ENCODE data around the gene AGBL3.
"Not testable (repeated sequence)": the region's sequence is repeated elsewhere in the genome, so short reads cannot be mapped to it uniquely, and the experiment has no call there.

The AGBL3 gene

DNA sequence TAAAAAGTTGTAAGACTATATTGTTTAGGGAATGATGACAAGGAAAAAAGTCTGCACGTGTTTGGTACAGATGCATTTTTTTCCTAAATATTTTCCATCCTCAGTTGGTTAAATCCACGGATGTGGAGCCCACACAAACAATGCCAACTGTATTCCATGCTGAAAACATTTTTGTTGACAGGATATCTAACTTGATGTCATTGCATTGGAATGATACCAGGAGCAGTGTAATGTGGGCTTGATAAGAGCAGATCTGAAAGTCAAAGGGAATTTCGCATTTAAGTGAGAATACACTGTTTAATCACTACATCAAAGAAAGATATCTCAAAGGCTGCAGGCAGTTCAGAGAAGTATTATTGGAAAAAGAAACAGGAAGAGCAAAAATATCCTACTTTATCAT, 112.1 kb downstream of the AGBL3 start:
- Histone ChIP-seq H3K27ac (ENCODE audit: low read length) (no peak overlapping the region), H3K9me3 (ENCODE audit: control insufficient read depth, insufficient read depth, low read length) (no peaks in the 10 kb centered on the region), H3K4me1 (ENCODE audit: control insufficient read depth, insufficient read depth, low read length) (no peaks in the 10 kb centered on the region), H3K4me3 (ENCODE audit: low read length) (no peak overlapping the region), H3K36me3 (ENCODE audit: control insufficient read depth, insufficient read depth, low read length) (no peaks in the 10 kb centered on the region), H3K27me3 (ENCODE audit: control insufficient read depth, insufficient read depth, low read length) (no peaks in the 10 kb centered on the region)
- WGBS (ENCODE audit: insufficient coverage, insufficient read length) = no CpG with 5 or more reads among the region's 3 CpGs
- DNase-seq (ENCODE audit: low read depth, low spot score) = no peak

DNA sequence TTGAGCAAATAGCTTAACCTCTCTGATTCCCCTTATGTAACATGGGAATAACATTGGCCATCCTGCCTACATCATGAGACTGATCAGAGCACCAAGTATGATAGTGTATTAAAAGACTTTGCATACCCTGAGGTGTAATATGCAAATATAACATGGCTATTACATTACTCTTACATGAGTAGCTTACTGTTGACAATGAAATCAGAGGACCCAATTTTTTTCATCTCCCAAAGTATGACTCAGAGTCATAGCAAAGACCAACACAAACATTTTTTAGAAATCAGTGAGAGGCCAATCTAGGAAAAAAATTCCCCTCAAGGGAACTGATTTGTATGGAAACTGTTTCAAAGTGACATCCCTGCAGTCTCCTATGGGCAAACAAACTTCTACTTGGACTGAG, 114.5 kb downstream of the AGBL3 start:
- Histone ChIP-seq H3K36me3 (ENCODE audit: control insufficient read depth, insufficient read depth, low read length) (no peaks in the 10 kb centered on the region), H3K27ac (ENCODE audit: low read length) (no peak overlapping the region), H3K9me3 (ENCODE audit: control insufficient read depth, insufficient read depth, low read length) (no peaks in the 10 kb centered on the region), H3K4me1 (ENCODE audit: control insufficient read depth, insufficient read depth, low read length) (no peaks in the 10 kb centered on the region), H3K4me3 (ENCODE audit: low read length) (no peak overlapping the region), H3K27me3 (ENCODE audit: control insufficient read depth, insufficient read depth, low read length) (no peaks in the 10 kb centered on the region)
- no peak for DNase-seq (ENCODE audit: low read depth, low spot score)

DNA sequence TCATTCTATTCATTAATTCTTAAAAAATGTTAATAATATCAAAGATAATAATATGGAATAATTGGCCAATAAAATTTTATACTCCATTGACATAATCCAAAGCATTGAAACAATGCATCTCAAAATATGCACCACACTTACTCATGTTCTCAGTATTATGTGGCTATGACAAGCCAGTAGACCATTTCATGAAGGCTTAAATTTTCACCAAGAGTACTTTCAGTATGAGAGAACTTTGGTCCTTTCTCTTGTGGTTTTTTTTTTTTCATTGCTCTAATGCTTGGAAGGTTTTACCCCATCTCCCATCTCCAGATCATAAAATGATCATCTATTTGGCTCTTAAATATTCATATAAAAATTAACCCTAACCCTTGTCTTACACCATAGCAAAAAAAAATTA, 116.1 kb downstream of the AGBL3 start:
- H3K4me3 ChIP-seq (ENCODE audit: low read length) = no peak overlapping the region
- no peak overlapping the region for H3K27ac ChIP-seq (ENCODE audit: low read length)
- no peaks in the 10 kb centered on the region for H3K27me3 ChIP-seq (ENCODE audit: control insufficient read depth, insufficient read depth, low read length)
- DNase-seq (ENCODE audit: low read depth, low spot score) = no peak
- H3K4me1 ChIP-seq (ENCODE audit: control insufficient read depth, insufficient read depth, low read length) = no peaks in the 10 kb centered on the region
- no peaks in the 10 kb centered on the region for H3K9me3 ChIP-seq (ENCODE audit: control insufficient read depth, insufficient read depth, low read length)
- H3K36me3 ChIP-seq (ENCODE audit: control insufficient read depth, insufficient read depth, low read length) = no peaks in the 10 kb centered on the region

DNA sequence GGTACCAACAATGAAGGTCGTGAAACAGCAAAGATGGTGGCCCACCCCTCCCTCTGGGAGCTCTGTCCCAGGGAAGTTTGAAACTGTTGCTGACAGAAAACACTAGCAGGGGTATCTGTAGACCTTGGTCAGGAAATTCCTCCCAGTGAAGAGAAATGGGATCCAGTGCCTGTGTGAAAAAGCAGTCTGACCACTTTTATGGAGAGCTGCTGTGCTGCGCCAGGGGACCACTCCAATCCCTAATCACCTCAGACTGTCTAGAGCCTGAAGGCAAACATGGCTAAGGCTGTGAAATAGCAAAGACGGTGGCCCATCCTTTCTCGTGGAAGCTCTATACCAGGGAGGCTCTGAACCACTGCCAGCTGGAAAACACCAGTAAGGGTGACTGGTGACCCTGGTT, 123.3 kb downstream of the AGBL3 start:
- no peak for DNase-seq (ENCODE audit: low read depth, low spot score)
- WGBS (ENCODE audit: insufficient coverage, insufficient read length) = no CpG with 5 or more reads among the region's 4 CpGs
- no peak overlapping the region for H3K4me3 ChIP-seq (ENCODE audit: low read length)
- H3K36me3 ChIP-seq (ENCODE audit: control insufficient read depth, insufficient read depth, low read length) = no peaks in the 10 kb centered on the region
- no peaks in the 10 kb centered on the region for H3K4me1 ChIP-seq (ENCODE audit: control insufficient read depth, insufficient read depth, low read length)
- no peaks in the 10 kb centered on the region for H3K27me3 ChIP-seq (ENCODE audit: control insufficient read depth, insufficient read depth, low read length)
- no peaks in the 10 kb centered on the region for H3K9me3 ChIP-seq (ENCODE audit: control insufficient read depth, insufficient read depth, low read length)
- H3K27ac ChIP-seq (ENCODE audit: low read length) = no peak overlapping the region

DNA sequence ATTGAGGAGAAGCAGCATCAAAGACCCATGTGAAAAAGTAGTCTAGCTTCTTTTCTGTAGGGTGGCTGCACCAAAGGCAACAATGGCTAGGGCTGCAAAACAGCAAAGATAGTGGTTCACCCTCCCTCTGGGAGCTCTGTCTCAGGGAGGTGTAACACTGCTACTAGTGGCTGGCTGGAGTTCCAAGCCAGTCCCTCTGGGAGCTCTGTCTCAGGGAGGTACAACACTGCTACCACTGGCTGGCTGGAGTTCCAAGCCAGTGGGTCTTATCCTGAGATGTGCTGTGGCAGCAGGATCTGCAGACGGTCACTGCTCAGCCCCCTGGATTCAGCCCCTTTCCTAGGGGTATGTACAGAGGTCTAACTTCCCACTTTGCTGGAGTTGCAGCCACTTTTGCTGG, 123.7 kb downstream of the AGBL3 start:
- WGBS (ENCODE audit: insufficient coverage, insufficient read length) = no CpG with 5 or more reads among the region's 1 CpG
- Histone ChIP-seq H3K36me3 (ENCODE audit: control insufficient read depth, insufficient read depth, low read length) (no peaks in the 10 kb centered on the region), H3K27ac (ENCODE audit: low read length) (no peak overlapping the region), H3K27me3 (ENCODE audit: control insufficient read depth, insufficient read depth, low read length) (no peaks in the 10 kb centered on the region), H3K9me3 (ENCODE audit: control insufficient read depth, insufficient read depth, low read length) (no peaks in the 10 kb centered on the region), H3K4me3 (ENCODE audit: low read length) (no peak overlapping the region), H3K4me1 (ENCODE audit: control insufficient read depth, insufficient read depth, low read length) (no peaks in the 10 kb centered on the region)
- DNase-seq (ENCODE audit: low read depth, low spot score) = peak; percentile 9

DNA sequence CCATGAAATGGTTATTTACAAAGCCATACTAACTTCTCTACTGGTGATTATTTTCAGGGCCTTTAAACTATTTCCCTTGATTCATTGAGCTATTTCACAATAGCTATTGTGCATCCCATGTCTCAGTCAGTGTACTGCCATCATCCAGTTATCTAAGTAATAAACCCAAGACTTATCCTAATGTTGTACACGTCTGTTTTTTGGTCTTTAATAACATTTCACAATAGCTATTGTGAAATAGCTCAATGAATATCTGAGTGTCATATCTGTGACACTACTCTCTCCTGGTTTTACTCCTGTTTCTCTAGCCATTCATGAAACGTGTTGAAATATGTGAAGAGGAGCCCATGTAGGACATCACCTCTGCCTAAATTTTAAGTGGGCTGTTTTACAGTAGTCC, 125.1 kb downstream of the AGBL3 start:
- WGBS (ENCODE audit: insufficient coverage, insufficient read length) = no CpG with 5 or more reads among the region's 2 CpGs
- no peaks in the 10 kb centered on the region for H3K4me1 ChIP-seq (ENCODE audit: control insufficient read depth, insufficient read depth, low read length)
- H3K27ac ChIP-seq (ENCODE audit: low read length) = no peak overlapping the region
- H3K36me3 ChIP-seq (ENCODE audit: control insufficient read depth, insufficient read depth, low read length) = no peaks in the 10 kb centered on the region
- no peak overlapping the region for H3K4me3 ChIP-seq (ENCODE audit: low read length)
- no peaks in the 10 kb centered on the region for H3K9me3 ChIP-seq (ENCODE audit: control insufficient read depth, insufficient read depth, low read length)
- no peaks in the 10 kb centered on the region for H3K27me3 ChIP-seq (ENCODE audit: control insufficient read depth, insufficient read depth, low read length)
- no peak for DNase-seq (ENCODE audit: low read depth, low spot score)

DNA sequence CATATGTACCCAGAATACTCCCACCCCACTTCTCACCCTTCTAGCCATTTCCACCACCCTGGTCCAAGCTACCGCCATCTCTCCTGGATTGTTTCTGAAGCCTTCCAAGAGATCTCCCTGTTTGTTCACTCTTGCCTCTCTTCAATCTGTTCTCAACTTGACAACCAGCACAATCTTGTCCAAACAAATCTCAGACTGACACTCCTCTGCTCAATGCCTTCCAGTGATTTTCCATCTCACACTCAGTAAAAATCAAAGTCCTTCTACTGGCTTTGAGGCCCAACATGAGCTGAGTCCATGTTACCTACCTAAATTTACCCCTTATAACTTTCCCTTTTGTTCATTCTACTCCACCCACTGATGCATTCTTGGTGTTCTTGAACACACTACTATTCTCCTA, 128.3 kb downstream of the AGBL3 start:
- H3K27ac ChIP-seq (ENCODE audit: low read length) = no peak overlapping the region
- H3K9me3 ChIP-seq (ENCODE audit: control insufficient read depth, insufficient read depth, low read length) = no peaks in the 10 kb centered on the region
- no peaks in the 10 kb centered on the region for H3K27me3 ChIP-seq (ENCODE audit: control insufficient read depth, insufficient read depth, low read length)
- no peaks in the 10 kb centered on the region for H3K36me3 ChIP-seq (ENCODE audit: control insufficient read depth, insufficient read depth, low read length)
- no peak for DNase-seq (ENCODE audit: low read depth, low spot score)
- WGBS (ENCODE audit: insufficient coverage, insufficient read length) = no CpG with 5 or more reads among the region's 1 CpG
- H3K4me1 ChIP-seq (ENCODE audit: control insufficient read depth, insufficient read depth, low read length) = no peaks in the 10 kb centered on the region
- H3K4me3 ChIP-seq (ENCODE audit: low read length) = no peak overlapping the region

DNA sequence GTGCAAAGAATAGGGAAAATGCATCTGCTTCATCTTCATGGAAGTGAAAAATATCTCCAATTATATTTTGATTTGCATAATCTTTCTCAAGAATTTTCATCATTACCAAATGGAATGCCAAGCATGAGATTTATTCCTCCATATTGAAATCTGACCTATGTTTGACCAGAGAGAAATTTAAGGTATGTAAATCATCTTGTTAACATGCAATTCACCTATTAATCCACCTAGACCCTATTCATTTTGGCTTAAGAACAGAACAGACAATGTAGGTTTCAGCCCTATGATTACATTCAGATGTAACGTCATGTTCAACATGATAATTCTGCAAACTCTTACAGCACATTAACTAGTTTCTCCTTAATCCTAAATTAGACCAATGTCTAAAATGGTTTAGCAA, 130.8 kb downstream of the AGBL3 start:
- no peaks in the 10 kb centered on the region for H3K36me3 ChIP-seq (ENCODE audit: control insufficient read depth, insufficient read depth, low read length)
- no peak overlapping the region for H3K27ac ChIP-seq (ENCODE audit: low read length)
- no peaks in the 10 kb centered on the region for H3K4me1 ChIP-seq (ENCODE audit: control insufficient read depth, insufficient read depth, low read length)
- no CpG with 5 or more reads among the region's 1 CpG for WGBS (ENCODE audit: insufficient coverage, insufficient read length)
- no peak for DNase-seq (ENCODE audit: low read depth, low spot score)
- no peaks in the 10 kb centered on the region for H3K9me3 ChIP-seq (ENCODE audit: control insufficient read depth, insufficient read depth, low read length)
- H3K27me3 ChIP-seq (ENCODE audit: control insufficient read depth, insufficient read depth, low read length) = no peaks in the 10 kb centered on the region
- no peak overlapping the region for H3K4me3 ChIP-seq (ENCODE audit: low read length)

DNA sequence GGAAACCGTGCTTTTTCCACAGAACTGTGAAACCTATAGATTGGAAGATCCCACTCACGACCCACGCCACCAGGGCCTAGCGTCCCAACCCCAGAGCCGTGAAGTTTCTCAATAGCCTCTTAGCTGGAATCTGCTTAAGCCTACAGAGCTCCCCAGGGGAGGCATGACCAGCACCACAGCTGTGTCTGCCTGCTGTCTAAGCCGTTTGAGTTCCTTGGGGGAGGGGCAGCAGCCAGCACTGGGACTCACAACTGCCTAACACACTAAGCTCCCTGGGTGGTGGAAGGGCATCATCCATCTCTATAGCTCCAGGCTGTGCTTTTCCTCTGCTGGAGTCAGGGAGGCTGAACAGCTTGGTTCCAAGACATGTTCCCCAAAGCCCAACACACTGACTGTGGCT, 135.6 kb downstream of the AGBL3 start:
- Histone ChIP-seq H3K27me3 (ENCODE audit: control insufficient read depth, insufficient read depth, low read length) (no peaks in the 10 kb centered on the region), H3K9me3 (ENCODE audit: control insufficient read depth, insufficient read depth, low read length) (no peaks in the 10 kb centered on the region), H3K36me3 (ENCODE audit: control insufficient read depth, insufficient read depth, low read length) (no peaks in the 10 kb centered on the region), H3K4me3 (ENCODE audit: low read length) (no peak overlapping the region), H3K4me1 (ENCODE audit: control insufficient read depth, insufficient read depth, low read length) (no peaks in the 10 kb centered on the region), H3K27ac (ENCODE audit: low read length) (no peak overlapping the region)
- WGBS (ENCODE audit: insufficient coverage, insufficient read length) = no CpG with 5 or more reads among the region's 6 CpGs
- no peak for DNase-seq (ENCODE audit: low read depth, low spot score)

DNA sequence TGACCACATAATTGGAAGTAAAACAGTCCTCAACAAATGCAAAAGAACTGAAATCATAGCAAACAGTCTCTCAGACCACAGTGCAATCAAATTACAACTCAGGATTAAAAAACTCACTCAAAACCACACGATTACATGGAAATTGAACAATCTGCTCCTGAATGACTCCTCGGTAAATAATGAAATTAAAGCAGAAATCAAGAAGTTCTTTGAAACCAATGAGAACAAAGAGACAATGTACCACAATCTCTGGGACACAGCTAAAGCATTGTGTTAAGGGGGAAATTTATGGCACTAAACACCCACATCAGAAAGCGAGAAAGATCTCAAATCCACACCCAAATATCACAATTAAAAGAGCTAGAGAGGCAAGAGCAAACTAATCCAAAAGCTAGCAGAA, 138.3 kb downstream of the AGBL3 start:
- not testable (repeated sequence) for DNase-seq (ENCODE audit: low read depth, low spot score); H3K27ac ChIP-seq (ENCODE audit: low read length); H3K9me3 ChIP-seq (ENCODE audit: control insufficient read depth, insufficient read depth, low read length); H3K4me1 ChIP-seq (ENCODE audit: control insufficient read depth, insufficient read depth, low read length); H3K4me3 ChIP-seq (ENCODE audit: low read length); H3K27me3 ChIP-seq (ENCODE audit: control insufficient read depth, insufficient read depth, low read length); H3K36me3 ChIP-seq (ENCODE audit: control insufficient read depth, insufficient read depth, low read length)
- WGBS (ENCODE audit: insufficient coverage, insufficient read length) = no CpG with 5 or more reads among the region's 3 CpGs

DNA sequence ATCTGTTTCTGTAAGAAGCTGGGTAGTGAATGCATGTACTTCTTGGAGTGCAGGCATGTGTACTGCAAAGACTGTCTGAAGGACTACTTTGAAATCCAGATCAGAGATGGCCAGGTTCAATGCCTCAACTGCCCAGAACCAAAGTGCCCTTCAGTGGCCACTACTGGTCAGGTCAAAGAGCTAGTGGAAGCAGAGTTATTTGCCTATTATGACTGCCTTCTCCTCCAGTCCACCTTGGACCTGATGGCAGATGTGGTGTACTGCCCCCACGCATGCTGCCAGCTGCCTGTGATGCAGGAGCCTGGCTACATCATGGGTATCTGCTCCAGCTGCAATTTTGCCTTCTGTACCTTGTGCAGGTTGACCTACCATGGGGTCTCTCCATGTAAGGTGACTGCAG, 142.6 kb downstream of the AGBL3 start:
- H3K4me3 ChIP-seq (ENCODE audit: low read length) = no peak overlapping the region
- H3K9me3 ChIP-seq (ENCODE audit: control insufficient read depth, insufficient read depth, low read length) = no peaks in the 10 kb centered on the region
- no peaks in the 10 kb centered on the region for H3K36me3 ChIP-seq (ENCODE audit: control insufficient read depth, insufficient read depth, low read length)
- DNase-seq (ENCODE audit: low read depth, low spot score) = no peak
- WGBS (ENCODE audit: insufficient coverage, insufficient read length) = no CpG with 5 or more reads among the region's 1 CpG
- no peaks in the 10 kb centered on the region; the same call in 1 of the 2 replicates for H3K4me1 ChIP-seq (ENCODE audit: control insufficient read depth, insufficient read depth, low read length)
- no peaks in the 10 kb centered on the region for H3K27me3 ChIP-seq (ENCODE audit: control insufficient read depth, insufficient read depth, low read length)
- H3K27ac ChIP-seq (ENCODE audit: low read length) = no peak overlapping the region

Data from iPS DF 6.9 (cell line).